Muscle of back (tissue), 11 donors: ENCODE measurements around the gene HMCN1. TPM values are rescaled to one million over a fixed set of nuclear protein-coding genes. Genes with fewer than 3 reads are reported as not detected.

Experiments
- DNase-seq, 3 donors: peaks; one replicate each; pipeline versions ENCODE4 v3.0.0 to v3.0.0-alpha.2; 2013
- polyA plus RNA-seq, 10 donors: library from polyadenylated mRNA; unstranded; fragments of 120-200 nt; gene quantifications; one replicate each; pipeline ENCODE4 v1.2.1, GENCODE V29; 2013; ENCODE audit not compliant: insufficient read length in 10 of 10

The HMCN1 gene
- polyA plus RNA-seq, 10 donors = 7.7 to 23.8 (median 14.1) TPM

DNA sequence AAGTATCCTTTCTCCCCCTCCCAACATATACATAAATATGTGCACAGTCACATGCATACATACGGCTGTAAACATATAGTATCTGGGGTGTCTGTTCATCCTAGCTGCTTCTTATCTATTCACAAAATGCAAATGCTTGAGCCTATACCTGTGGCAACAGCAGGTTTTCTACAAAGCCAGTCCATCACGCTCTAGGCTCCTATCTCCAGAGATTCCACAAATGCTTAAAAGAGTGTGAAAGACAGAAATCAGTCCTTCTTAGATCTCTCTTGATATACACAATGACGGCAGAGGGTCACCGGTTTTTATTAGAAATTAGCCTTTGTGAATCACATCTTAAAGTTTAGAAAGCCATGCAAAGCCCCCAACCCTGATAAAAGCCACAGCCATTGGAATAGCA is 501.5 kb downstream of the HMCN1 start:
- no peak for DNase-seq

DNA sequence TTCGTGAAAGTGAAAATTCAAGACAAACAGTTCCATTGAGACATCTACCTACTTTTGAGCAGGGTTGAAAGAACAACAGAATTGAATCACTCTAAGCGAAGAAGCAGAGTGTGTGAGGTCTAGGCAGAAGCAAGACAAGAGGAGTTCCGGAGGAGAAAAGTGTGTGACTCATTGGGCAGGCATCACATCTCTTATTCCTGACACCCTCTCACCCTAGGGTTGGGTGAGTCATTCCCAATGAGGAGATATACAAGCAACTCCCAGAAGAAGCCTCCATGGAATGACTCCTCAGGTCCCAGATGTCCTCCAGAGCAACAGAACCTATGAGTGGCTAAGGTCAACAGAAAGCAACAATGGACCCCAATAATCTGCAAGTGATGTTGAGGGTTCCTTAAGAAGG is 502.7 kb downstream of the HMCN1 start:
- DNase-seq = peak in 1 of 3 donors; percentile 87

DNA sequence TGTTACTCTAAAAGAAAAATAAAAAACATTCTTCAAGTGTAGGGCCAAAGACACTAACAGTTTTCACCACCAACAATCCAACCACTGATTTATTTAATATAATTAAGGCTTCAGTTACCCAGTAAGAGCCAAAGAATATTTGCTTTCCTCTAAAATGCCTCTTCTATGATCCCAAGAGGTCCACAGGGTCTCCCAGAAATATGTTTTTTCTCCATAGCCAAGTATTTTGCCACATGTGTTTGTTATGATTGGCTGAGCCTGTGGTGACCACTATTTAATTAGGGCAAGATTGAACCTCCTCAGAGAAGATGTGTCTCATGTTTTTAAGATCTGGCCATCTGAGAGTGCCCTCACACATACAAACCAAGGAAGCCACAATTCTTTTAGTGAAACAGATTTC is 505.0 kb downstream of the HMCN1 start:
- DNase-seq = peak in 1 of 3 donors; percentile 22

DNA sequence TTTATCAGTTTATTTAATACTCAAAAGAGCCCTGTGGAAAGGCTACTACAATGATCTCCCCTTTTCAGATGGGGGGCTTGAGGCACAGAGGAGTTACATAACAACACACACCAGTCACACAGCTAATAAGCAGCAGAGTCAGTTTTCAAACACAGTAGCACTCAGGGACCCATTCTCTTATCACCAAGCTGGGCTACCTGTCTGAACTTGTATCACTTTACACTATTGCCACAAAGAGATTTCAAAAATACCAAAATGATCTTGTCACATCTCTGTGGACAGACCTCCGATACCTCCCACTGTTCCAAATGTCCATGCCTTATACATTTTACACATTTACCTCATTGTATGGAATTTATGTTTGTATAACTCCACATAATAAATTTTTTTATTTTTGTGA is 506.2 kb downstream of the HMCN1 start:
- no peak for DNase-seq
